CD14-positive monocyte (primary cell): ENCODE measurements around the gene RIMS3. TPM values are rescaled to one million over a fixed set of nuclear protein-coding genes. Genes with fewer than 3 reads are reported as not detected.

Experiments used
- DNase-seq, 3 donors: peaks; one replicate each; pipeline ENCODE4 v3.0.0-alpha.2; 2011 to 2022
- H2AFZ ChIP-seq: 2 replicates; pipeline ENCODE4 v1.6.0; 2012; ENCODE audit warnings: mild to moderate bottlenecking, low read depth, low read length, inconsistent platforms; ENCODE audit not compliant: insufficient read depth, poor library complexity, severe bottlenecking
- H3K27ac ChIP-seq, 2 donors: 1 replicate in 1 of 2; 2 replicates in 1 of 2; pipeline ENCODE4 v1.5.1; 2012 to 2013; ENCODE audit warnings: low read length in 2 of 2, control low read depth in 1 of 2, inconsistent platforms in 1 of 2, low read depth in 1 of 2, mild to moderate bottlenecking in 1 of 2
- H3K27me3 ChIP-seq, 2 donors: one replicate each; pipeline versions ENCODE4 v1.6.0 to v1.6.1; 2011 to 2013; ENCODE audit warnings: low read length in 2 of 2; ENCODE audit not compliant: control insufficient read depth in 2 of 2, insufficient read depth in 2 of 2
- H3K36me3 ChIP-seq, 2 donors: replicated peaks in 1 of 2; 1 replicate in 1 of 2; 2 replicates in 1 of 2; pipeline versions ENCODE4 v1.5.1 to v1.6.1; 2012 to 2013; ENCODE audit warnings: low read length in 2 of 2, control low read depth in 1 of 2, inconsistent platforms in 1 of 2, mild to moderate bottlenecking in 1 of 2; ENCODE audit not compliant: insufficient read depth in 2 of 2, control insufficient read depth in 1 of 2
- H3K4me1 ChIP-seq, 2 donors: 1 replicate in 1 of 2; 2 replicates in 1 of 2; pipeline versions ENCODE4 v1.5.1 to v1.6.1; 2012 to 2013; ENCODE audit warnings: low read length in 2 of 2, control low read depth in 1 of 2, inconsistent platforms in 1 of 2, mild to moderate bottlenecking in 1 of 2, moderate library complexity in 1 of 2; ENCODE audit not compliant: insufficient read depth in 2 of 2, control insufficient read depth in 1 of 2
- H3K4me2 ChIP-seq: replicated peaks from 2 replicates; pipeline ENCODE3; 2012; ENCODE audit warnings: low read length, moderate library complexity, mild to moderate bottlenecking; ENCODE audit not compliant: poor library complexity, severe bottlenecking; ENCODE audit errors: extremely low read depth
- H3K4me3 ChIP-seq, 3 experiments: fragments of 200-600 bp in 1 of 3; sonication (generic) in 1 of 3; replicated peaks in 1 of 3; 1 replicate in 2 of 3; 2 replicates in 1 of 3; pipeline ENCODE4 v1.5.1; 2011 to 2013; ENCODE audit warnings: low read length in 3 of 3, mild to moderate bottlenecking in 3 of 3, control low read depth in 2 of 3, low read depth in 2 of 3, inconsistent platforms in 1 of 3, moderate library complexity in 1 of 3
- H3K79me2 ChIP-seq: 2 replicates; pipeline ENCODE4 v1.6.0; 2012; ENCODE audit warnings: mild to moderate bottlenecking, control low read depth, inconsistent platforms, low read length, moderate library complexity; ENCODE audit not compliant: insufficient read depth
- H3K9ac ChIP-seq: 2 replicates; pipeline ENCODE4 v1.6.0; 2017; ENCODE audit warnings: low read length, mild to moderate bottlenecking; ENCODE audit not compliant: insufficient read depth, poor library complexity, severe bottlenecking
- H3K9me3 ChIP-seq, 2 donors: replicated peaks in 1 of 2; 1 replicate in 1 of 2; 2 replicates in 1 of 2; pipeline versions ENCODE4 v1.5.1 to v1.6.1; 2012 to 2013; ENCODE audit warnings: low read length in 2 of 2, control low read depth in 1 of 2; ENCODE audit not compliant: control insufficient read depth in 1 of 2, insufficient read depth in 1 of 2
- H4K20me1 ChIP-seq: 2 replicates; pipeline ENCODE4 v1.6.0; 2012; ENCODE audit warnings: mild to moderate bottlenecking, low read length, control low read depth, moderate library complexity; ENCODE audit not compliant: insufficient read depth
- H3K27ac Mint-ChIP-seq, 7 donors: one replicate each; pipeline ENCODE4 v1.8.0; 2020; ENCODE audit warnings: mild to moderate bottlenecking in 7 of 7, mixed read lengths in 7 of 7, moderate library complexity in 6 of 7, inconsistent platforms in 2 of 7
- H3K27me3 Mint-ChIP-seq, 3 donors: one replicate each; pipeline ENCODE4 v1.8.0; 2021 to 2022; ENCODE audit warnings: low read depth in 3 of 3, mild to moderate bottlenecking in 3 of 3, mixed read lengths in 3 of 3, moderate library complexity in 3 of 3, inconsistent platforms in 1 of 3
- H3K36me3 Mint-ChIP-seq, 2 donors: one replicate each; pipeline ENCODE4 v1.8.0; 2020; ENCODE audit warnings: mixed read lengths in 2 of 2, inconsistent platforms in 1 of 2, mild to moderate bottlenecking in 1 of 2
- H3K4me1 Mint-ChIP-seq: one replicate; pipeline ENCODE4 v1.8.0; 2020; ENCODE audit warnings: mild to moderate bottlenecking, mixed read lengths
- H3K4me3 Mint-ChIP-seq, 2 donors: one replicate each; pipeline ENCODE4 v1.8.0; 2020; ENCODE audit warnings: mild to moderate bottlenecking in 2 of 2, mixed read lengths in 2 of 2, moderate library complexity in 1 of 2
- H3K9me3 Mint-ChIP-seq, 7 donors: one replicate each; pipeline ENCODE4 v1.8.0; 2020 to 2022; ENCODE audit warnings: mixed read lengths in 7 of 7, mild to moderate bottlenecking in 6 of 7, moderate library complexity in 6 of 7, inconsistent platforms in 2 of 7
- CTCF ChIP-seq: fragments of 200-600 bp; IDR thresholded peaks from one replicate; pipeline ENCODE4 v1.8.0; 2022; ENCODE audit warnings: antibody characterized with exemption, mild to moderate bottlenecking
- whole genome bisulfite sequencing: methylation state at CpG from one replicate; pipeline ENCODE4 v1.1.5; 2013; ENCODE audit warnings: missing lambda C conversion rate; ENCODE audit not compliant: insufficient coverage; 5-methylcytosine and 5-hydroxymethylcytosine counted together
- intact Hi-C, 2 donors: fragments of 100-400 bp; cut with micrococcal nuclease; formaldehyde crosslinking; loops; one replicate each; pipeline versions ENCODE4 v1.15.0 to v1.15.1; 2023
- polyA plus RNA-seq, 3 donors: library from polyadenylated mRNA; depleted of rRNA in 1 of 3; unstranded in 2 of 3; stranded (reverse) in 1 of 3; fragments of 300-500 nt in 2 of 3; fragments of >200 nt in 1 of 3; fragmentation: Illumina TruSeq in 2 of 3; gene quantifications; 1 replicate in 2 of 3; 2 replicates in 1 of 3; pipeline ENCODE4 v1.2.3, GENCODE V29; 2012 to 2021

The RIMS3 gene
- polyA plus RNA-seq, 3 donors, result 0.15 to 1.0 (median 0.26) TPM

DNA sequence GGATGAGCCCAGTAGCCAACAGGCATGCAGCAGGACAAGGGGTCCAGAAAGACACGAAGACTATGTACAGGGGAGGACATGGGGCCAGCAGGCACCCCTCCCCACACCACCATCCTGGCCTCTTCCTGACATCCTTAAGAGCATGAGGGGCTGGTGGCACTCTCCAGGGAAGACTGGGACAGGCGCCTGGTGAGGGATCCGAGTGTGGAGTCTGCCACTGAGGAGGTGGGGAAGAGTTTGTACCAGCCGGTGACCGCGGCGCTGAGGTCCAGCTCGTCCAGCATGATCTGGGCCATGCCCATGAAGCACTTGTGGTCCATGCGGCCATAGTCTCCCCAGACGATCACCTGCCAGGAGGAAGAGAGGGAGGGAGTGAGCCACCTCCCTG lies 39.1 kb downstream of the RIMS3 start:
- no peak for DNase-seq
- Histone ChIP-seq H3K36me3 (no peaks in the 10 kb centered on the region), H3K4me2 (no peak overlapping the region), H4K20me1 (no peaks in the 10 kb centered on the region), H3K9me3 (no peaks in the 10 kb centered on the region), H3K79me2 (no peaks in the 10 kb centered on the region), H3K4me3 (no peak overlapping the region), H3K27me3 (no peaks in the 10 kb centered on the region), H3K27ac (no peak overlapping the region), H3K4me1 (peaks cover 0 to 4% of the 10 kb centered on the region in 2 donors), H3K9ac (no peak overlapping the region), H2AFZ (no peak overlapping the region)
- Mint-ChIP-seq H3K4me1 (peaks cover 3% of the 10 kb centered on the region), H3K4me3 (no peak overlapping the region), H3K27me3 (peaks cover 0 to 3% (median 1%) of the 10 kb centered on the region in 3 donors), H3K36me3 (no peaks in the 10 kb centered on the region), H3K27ac (no peak overlapping the region), H3K9me3 (no peaks in the 10 kb centered on the region)
- TF ChIP-seq CTCF, result no peak
- intact Hi-C loops, result no loop called here
- 93% methylated on average over 5 of the region's 10 CpGs for WGBS

GRCh38 chr1:40625476-40626382 lies 39.8 kb downstream of the RIMS3 start:
- intact Hi-C loops, result no loop called here
- no peaks in the 10 kb centered on the region for H4K20me1 ChIP-seq

More at GRCh38 chr1:40625476-40626382, 39.8 kb downstream of the RIMS3 start:
- Histone ChIP-seq H2AFZ (no peak overlapping the region), H3K4me2 (no peak overlapping the region), H3K9me3 (no peaks in the 10 kb centered on the region), H3K27ac (no peak overlapping the region), H3K36me3 (no peaks in the 10 kb centered on the region), H3K9ac (no peak overlapping the region), H3K27me3 (no peaks in the 10 kb centered on the region), H3K79me2 (no peaks in the 10 kb centered on the region), H3K4me3 (no peak overlapping the region), H3K4me1 (peaks cover 0 to 2% of the 10 kb centered on the region in 2 donors)
- Mint-ChIP-seq H3K9me3 (no peaks in the 10 kb centered on the region), H3K27ac (peak overlapping the region in 1 of 7 donors; percentile 62), H3K4me3 (no peak overlapping the region), H3K36me3 (no peaks in the 10 kb centered on the region), H3K27me3 (peaks cover 0 to 2% (median 1%) of the 10 kb centered on the region in 3 donors), H3K4me1 (peaks cover 2% of the 10 kb centered on the region)
- no peak for DNase-seq
- TF ChIP-seq CTCF, result no peak
- WGBS, result 94% methylated on average over 16 of the region's 18 CpGs
